KMS-11 (cell line): ENCODE data around the gene SMARCD3.

ENCODE experiments used
- H2AFZ ChIP-seq: fragments of 200-600 bp; sonication (generic); 2 replicates; pipeline ENCODE4 v1.6.1; 2016; ENCODE audit warnings: antibody characterized with exemption, mixed run types, low read depth
- H3K27ac ChIP-seq: fragments of 200-600 bp; sonication (generic); 2 replicates; pipeline ENCODE4 v1.6.1; 2016; ENCODE audit warnings: mild to moderate bottlenecking, mixed run types
- H3K27me3 ChIP-seq: fragments of 200-600 bp; sonication (generic); 2 replicates; pipeline ENCODE4 v1.6.1; 2017; ENCODE audit warnings: mild to moderate bottlenecking, low read depth, mixed run types, moderate library complexity; ENCODE audit not compliant: insufficient read depth
- H3K36me3 ChIP-seq: fragments of 200-600 bp; sonication (generic); 2 replicates; pipeline ENCODE4 v1.6.1; 2017; ENCODE audit warnings: mild to moderate bottlenecking, mixed run types; ENCODE audit not compliant: insufficient read depth
- H3K4me1 ChIP-seq: fragments of 200-600 bp; sonication (generic); 2 replicates; pipeline ENCODE4 v1.6.1; 2016; ENCODE audit warnings: mild to moderate bottlenecking, low read depth, mixed run types; ENCODE audit not compliant: poor library complexity, severe bottlenecking
- H3K4me2 ChIP-seq: fragments of 200-600 bp; sonication (generic); 2 replicates; pipeline ENCODE4 v1.7.0; 2016; ENCODE audit warnings: mild to moderate bottlenecking, mixed run types
- H3K4me3 ChIP-seq: fragments of 200-600 bp; sonication (generic); IDR thresholded peaks from 2 replicates; pipeline ENCODE4 v1.6.1; 2017; ENCODE audit warnings: low read depth, low read length, mixed read lengths; ENCODE audit not compliant: insufficient read depth
- H3K79me2 ChIP-seq: fragments of 200-600 bp; sonication (generic); 2 replicates; pipeline ENCODE4 v1.6.1; 2016; ENCODE audit warnings: low read depth, mixed run types; ENCODE audit not compliant: insufficient read depth
- H3K9ac ChIP-seq: fragments of 200-600 bp; sonication (generic); 2 replicates; pipeline ENCODE4 v1.6.1; 2016; ENCODE audit warnings: mild to moderate bottlenecking, mixed run types
- H4K20me1 ChIP-seq: fragments of 200-600 bp; sonication (generic); 2 replicates; pipeline ENCODE4 v1.6.1; 2016; ENCODE audit warnings: mild to moderate bottlenecking, mixed run types; ENCODE audit not compliant: insufficient read depth
- TF ChIP-seq, protein P1 (sequence below): fragments of 200-600 bp; sonication (generic); conservative IDR thresholded peaks from 2 replicates; pipeline ENCODE4 v1.6.1; 2017; ENCODE audit warnings: low read depth, mild to moderate bottlenecking, antibody characterized with exemption, low read length, moderate library complexity, mixed read lengths

The SMARCD3 gene

DNA sequence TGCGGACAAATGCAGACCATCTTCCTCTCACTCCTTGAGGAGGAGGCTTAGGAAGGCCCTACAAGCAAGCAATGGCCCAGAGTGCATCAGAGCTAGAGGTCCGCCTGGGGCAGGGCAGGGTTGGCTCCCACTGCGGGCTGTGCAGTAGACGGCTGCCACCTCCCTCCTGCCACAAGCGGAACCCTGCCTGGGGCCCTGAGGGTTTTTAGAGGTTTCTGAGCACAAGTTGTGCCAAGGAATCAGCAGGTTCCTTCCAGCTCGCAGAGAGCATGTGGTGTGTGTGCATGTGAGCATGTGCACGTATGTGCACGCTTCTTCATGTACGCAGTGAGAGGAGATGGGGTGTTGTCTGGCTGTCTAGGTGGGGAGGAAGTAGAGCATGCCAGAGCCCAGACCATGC lies 25.9 kb upstream of the SMARCD3 start:
- peaks cover 8% of the 10 kb centered on the region; the same call in 1 of the 2 replicates for H3K27me3 ChIP-seq
- no peak overlapping the region for H2AFZ ChIP-seq
- H4K20me1 ChIP-seq: no peaks in the 10 kb centered on the region
- H3K27ac ChIP-seq: no peak overlapping the region
- TF ChIP-seq, protein P1, sequence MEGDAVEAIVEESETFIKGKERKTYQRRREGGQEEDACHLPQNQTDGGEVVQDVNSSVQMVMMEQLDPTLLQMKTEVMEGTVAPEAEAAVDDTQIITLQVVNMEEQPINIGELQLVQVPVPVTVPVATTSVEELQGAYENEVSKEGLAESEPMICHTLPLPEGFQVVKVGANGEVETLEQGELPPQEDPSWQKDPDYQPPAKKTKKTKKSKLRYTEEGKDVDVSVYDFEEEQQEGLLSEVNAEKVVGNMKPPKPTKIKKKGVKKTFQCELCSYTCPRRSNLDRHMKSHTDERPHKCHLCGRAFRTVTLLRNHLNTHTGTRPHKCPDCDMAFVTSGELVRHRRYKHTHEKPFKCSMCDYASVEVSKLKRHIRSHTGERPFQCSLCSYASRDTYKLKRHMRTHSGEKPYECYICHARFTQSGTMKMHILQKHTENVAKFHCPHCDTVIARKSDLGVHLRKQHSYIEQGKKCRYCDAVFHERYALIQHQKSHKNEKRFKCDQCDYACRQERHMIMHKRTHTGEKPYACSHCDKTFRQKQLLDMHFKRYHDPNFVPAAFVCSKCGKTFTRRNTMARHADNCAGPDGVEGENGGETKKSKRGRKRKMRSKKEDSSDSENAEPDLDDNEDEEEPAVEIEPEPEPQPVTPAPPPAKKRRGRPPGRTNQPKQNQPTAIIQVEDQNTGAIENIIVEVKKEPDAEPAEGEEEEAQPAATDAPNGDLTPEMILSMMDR: no peak
- H3K4me3 ChIP-seq: no peak overlapping the region
- no peak overlapping the region for H3K9ac ChIP-seq
- H3K36me3 ChIP-seq: no peaks in the 10 kb centered on the region
- H3K79me2 ChIP-seq: no peaks in the 10 kb centered on the region
- H3K4me1 ChIP-seq: no peaks in the 10 kb centered on the region
- no peak overlapping the region for H3K4me2 ChIP-seq

DNA sequence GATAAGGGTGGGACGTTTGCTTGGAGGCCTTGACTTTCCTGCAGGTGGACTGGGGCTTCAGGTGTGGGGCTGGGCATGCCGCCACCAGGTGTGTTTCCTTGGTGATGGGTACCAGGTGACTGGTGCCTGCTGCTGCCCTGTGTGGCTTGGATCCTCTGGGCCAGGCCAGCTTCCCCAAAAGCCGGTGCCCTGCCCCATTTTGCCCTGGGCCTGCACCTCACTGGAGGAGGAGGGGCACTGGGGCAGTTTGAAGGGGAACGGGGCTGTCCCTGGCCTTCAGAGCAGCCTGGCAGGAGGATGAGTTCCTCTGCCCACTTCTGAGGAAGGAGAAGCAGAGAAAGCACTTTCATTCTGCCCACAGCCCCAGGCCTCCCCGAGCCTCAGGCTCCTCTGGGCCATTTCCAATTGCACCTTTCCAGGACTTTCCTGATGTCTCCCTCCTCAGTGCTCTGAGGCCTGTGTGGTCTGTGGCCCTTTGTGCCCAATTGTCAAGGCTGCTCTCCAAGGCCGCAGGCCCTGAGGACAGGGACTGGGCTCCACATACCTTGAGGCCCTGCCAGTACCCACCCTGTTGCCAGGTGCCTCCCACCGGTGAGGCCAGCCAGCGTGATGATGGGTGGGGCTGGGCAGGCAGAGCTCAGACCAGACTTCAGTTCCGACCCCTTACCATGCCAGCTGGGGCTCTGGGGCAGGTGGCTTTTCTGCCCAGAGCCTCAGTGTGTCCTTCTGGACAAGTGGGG lies 25.3 kb upstream of the SMARCD3 start:
- Histone ChIP-seq H3K4me3 (no peak overlapping the region), H3K4me1 (no peaks in the 10 kb centered on the region), H3K36me3 (no peaks in the 10 kb centered on the region), H3K79me2 (no peaks in the 10 kb centered on the region), H3K4me2 (no peak overlapping the region), H4K20me1 (no peaks in the 10 kb centered on the region), H3K9ac (no peak overlapping the region), H3K27me3 (peaks cover 8% of the 10 kb centered on the region; the same call in 1 of the 2 replicates), H3K27ac (no peak overlapping the region), H2AFZ (no peak overlapping the region)
- TF ChIP-seq, protein P1: no peak

DNA sequence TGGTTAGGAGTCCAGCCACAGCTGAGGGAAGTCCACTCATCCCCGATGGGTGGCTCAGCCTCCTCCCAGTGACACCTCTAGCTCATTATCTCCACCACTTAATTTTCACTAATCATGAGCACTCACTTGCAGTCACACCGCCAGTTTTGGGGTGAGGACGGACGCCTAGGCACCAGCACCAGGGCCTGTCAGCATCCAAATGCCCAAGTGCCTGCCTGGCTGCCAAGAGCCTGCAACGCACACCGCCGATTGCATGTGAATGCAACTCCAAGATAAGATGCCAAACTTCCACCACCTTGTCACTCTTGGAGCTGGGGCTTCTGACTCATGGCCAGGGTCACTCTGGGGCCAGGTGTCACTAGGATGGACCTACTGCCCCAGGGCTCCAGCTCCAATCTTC lies 24.4 kb upstream of the SMARCD3 start:
- H3K4me1 ChIP-seq: no peaks in the 10 kb centered on the region
- H3K27me3 ChIP-seq: peaks cover 8% of the 10 kb centered on the region; the same call in 1 of the 2 replicates
- no peak overlapping the region for H3K27ac ChIP-seq
- H3K9ac ChIP-seq: no peak overlapping the region
- H3K36me3 ChIP-seq: no peaks in the 10 kb centered on the region
- no peaks in the 10 kb centered on the region for H3K79me2 ChIP-seq
- TF ChIP-seq, protein P1: no peak
- no peak overlapping the region for H3K4me2 ChIP-seq
- no peaks in the 10 kb centered on the region for H4K20me1 ChIP-seq
- no peak overlapping the region for H2AFZ ChIP-seq
- no peak overlapping the region for H3K4me3 ChIP-seq

DNA sequence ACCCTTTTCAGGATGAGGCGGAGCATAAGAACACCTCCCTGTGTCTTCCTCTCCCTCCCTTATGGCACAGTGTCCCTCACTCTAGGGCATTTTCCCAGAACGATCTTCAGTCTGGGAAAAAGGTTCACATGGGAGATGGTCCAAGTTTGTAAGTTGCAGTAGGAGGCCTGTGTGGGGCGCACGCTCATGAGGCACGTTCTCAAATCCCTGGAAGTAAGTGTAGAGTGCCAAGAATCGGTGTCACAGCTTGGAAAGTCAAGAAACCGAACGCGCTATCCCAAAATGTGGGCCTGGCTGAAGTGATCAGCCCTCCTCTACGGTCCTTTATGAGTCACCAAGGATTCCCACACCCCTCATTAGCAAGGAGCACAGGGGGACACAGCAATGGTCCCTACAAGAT lies 23.9 kb upstream of the SMARCD3 start:
- Histone ChIP-seq H2AFZ (no peak overlapping the region), H3K27me3 (peaks cover 8% of the 10 kb centered on the region; the same call in 1 of the 2 replicates), H3K36me3 (no peaks in the 10 kb centered on the region), H3K4me3 (no peak overlapping the region), H3K4me2 (no peak overlapping the region), H3K9ac (no peak overlapping the region), H3K79me2 (no peaks in the 10 kb centered on the region), H3K4me1 (no peaks in the 10 kb centered on the region), H3K27ac (no peak overlapping the region), H4K20me1 (no peaks in the 10 kb centered on the region)
- TF ChIP-seq, protein P1: no peak
